ENCODE measurements around the gene KCNQ4. TPM values are rescaled to one million over a fixed set of nuclear protein-coding genes. Genes with fewer than 3 reads are reported as not detected.

The KCNQ4 gene
- total RNA-seq, 1 experiment from 2014 or later, result 1.4 TPM

DNA sequence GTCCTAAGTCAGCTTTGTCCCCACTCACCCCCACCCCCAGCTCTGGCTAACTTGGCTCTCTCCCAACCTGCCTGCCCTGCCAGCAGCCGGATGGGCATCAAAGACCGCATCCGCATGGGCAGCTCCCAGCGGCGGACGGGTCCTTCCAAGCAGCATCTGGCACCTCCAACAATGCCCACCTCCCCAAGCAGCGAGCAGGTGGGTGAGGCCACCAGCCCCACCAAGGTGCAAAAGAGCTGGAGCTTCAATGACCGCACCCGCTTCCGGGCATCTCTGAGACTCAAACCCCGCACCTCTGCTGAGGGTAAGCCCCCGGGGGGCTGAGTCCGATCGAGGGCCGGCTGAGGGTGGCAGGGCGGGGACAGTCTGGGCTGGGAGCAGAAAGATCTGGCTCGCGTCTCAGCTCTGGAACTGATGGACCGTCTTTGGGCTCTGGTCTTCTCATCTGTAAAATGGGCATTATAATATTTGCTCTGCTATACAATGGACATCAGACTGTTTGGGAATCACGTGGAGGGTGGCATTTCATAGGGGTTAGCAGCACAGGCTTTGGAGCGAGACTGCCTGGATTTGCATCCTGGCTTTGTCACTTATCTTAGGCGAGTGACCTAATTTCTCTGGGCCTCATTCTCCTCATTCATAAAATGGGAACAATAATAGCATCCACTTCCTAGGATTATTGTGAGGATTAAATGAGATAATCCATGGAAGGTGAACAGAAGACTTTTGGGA lies 47.6 kb downstream of the KCNQ4 start:
- Histone ChIP-seq H4K5ac (ENCODE audit: insufficient read length, low read depth, low read length) (no peak overlapping the region), H3K23ac (ENCODE audit: insufficient read length, low read depth, low read length) (no peak overlapping the region), H3K4me1 (ENCODE audit: insufficient read depth, low read length) (no peaks in the 10 kb centered on the region), H4K8ac (replicated peaks; ENCODE audit: insufficient read length, low read depth, low read length) (no peak overlapping the region), H2BK20ac (ENCODE audit: low read depth, low read length, poor library complexity, severe bottlenecking) (no peak overlapping the region), H3K9me3 (ENCODE audit: control insufficient read depth, low read depth, low read length) (no peaks in the 10 kb centered on the region), H4K91ac (ENCODE audit: insufficient read length, low read depth, low read length) (no peak overlapping the region), H4K20me1 (ENCODE audit: control insufficient read depth, insufficient read depth, insufficient read length) (no peaks in the 10 kb centered on the region), H2BK12ac (ENCODE audit: insufficient read length, low read depth, low read length) (no peak overlapping the region), H3K27me3 (ENCODE audit: insufficient read depth, low read length) (no peaks in the 10 kb centered on the region), H3K79me2 (ENCODE audit: insufficient read depth, low read length) (no peaks in the 10 kb centered on the region), H3K9ac (ENCODE audit: extremely low read depth, insufficient read length, low read length) (no peak overlapping the region), H2BK120ac (ENCODE audit: low read depth, low read length, poor library complexity, severe bottlenecking) (no peak overlapping the region), H2AK5ac (ENCODE audit: insufficient read length, low read length) (no peak overlapping the region), H3K4ac (ENCODE audit: low read depth, low read length) (no peak overlapping the region), H2BK15ac (ENCODE audit: low read depth, low read length) (no peak overlapping the region), H3K4me2 (ENCODE audit: insufficient read depth, insufficient read length, low read length) (no peak overlapping the region), H2AFZ (ENCODE audit: low read length) (no peak overlapping the region), H3T11ph (ENCODE audit: low read length) (no peak overlapping the region), H3K56ac (ENCODE audit: insufficient read length, low read depth, low read length) (no peak overlapping the region), H3K27ac (ENCODE audit: insufficient read length, low read depth, low read length) (no peak overlapping the region), H3K23me2 (ENCODE audit: insufficient read length, low read depth, low read length, poor library complexity, severe bottlenecking) (no peaks in the 10 kb centered on the region), H3K18ac (ENCODE audit: insufficient read length, low read depth, low read length) (no peak overlapping the region), H3K79me1 (ENCODE audit: insufficient read depth, low read depth, low read length, poor library complexity, severe bottlenecking) (no peaks in the 10 kb centered on the region), H2BK5ac (ENCODE audit: insufficient read length, low read length) (no peak overlapping the region), H3K14ac (ENCODE audit: insufficient read depth, low read length) (no peak overlapping the region)
- no peak overlapping the region; a peak in 1 of 7 replicates for H3K27ac Mint-ChIP-seq
- no peak for DNase-seq
- WGBS (ENCODE audit: extremely low coverage, insufficient read length, low lambda C conversion rate), result no CpG with 5 or more reads among the region's 22 CpGs
- TF ChIP-seq, protein P1, sequence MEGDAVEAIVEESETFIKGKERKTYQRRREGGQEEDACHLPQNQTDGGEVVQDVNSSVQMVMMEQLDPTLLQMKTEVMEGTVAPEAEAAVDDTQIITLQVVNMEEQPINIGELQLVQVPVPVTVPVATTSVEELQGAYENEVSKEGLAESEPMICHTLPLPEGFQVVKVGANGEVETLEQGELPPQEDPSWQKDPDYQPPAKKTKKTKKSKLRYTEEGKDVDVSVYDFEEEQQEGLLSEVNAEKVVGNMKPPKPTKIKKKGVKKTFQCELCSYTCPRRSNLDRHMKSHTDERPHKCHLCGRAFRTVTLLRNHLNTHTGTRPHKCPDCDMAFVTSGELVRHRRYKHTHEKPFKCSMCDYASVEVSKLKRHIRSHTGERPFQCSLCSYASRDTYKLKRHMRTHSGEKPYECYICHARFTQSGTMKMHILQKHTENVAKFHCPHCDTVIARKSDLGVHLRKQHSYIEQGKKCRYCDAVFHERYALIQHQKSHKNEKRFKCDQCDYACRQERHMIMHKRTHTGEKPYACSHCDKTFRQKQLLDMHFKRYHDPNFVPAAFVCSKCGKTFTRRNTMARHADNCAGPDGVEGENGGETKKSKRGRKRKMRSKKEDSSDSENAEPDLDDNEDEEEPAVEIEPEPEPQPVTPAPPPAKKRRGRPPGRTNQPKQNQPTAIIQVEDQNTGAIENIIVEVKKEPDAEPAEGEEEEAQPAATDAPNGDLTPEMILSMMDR (conservative IDR thresholded peaks at IDR 0.05), result no peak
- no peaks in the 10 kb centered on the region for H3K36me3 Mint-ChIP-seq (ENCODE audit: insufficient read depth in 1 of 3, low read depth in 3 of 3)
- H3K9me3 Mint-ChIP-seq, result no peaks in the 10 kb centered on the region; a peak in 1 of 5 replicates
- H3K4me1 Mint-ChIP-seq, result peaks cover 6 to 8% of the 10 kb centered on the region in 2 experiments
- H3K4me3 Mint-ChIP-seq, result no peak overlapping the region
- no peaks in the 10 kb centered on the region; the same call in 1 of the 2 replicates for H3K27me3 Mint-ChIP-seq (ENCODE audit: low read depth)
